Transverse colon (tissue), 4 donors: Measurements from ENCODE around the gene TNFSF11.

ENCODE experiments used
- EP300 ChIP-seq: sonication (generic); formaldehyde crosslinking; IDR thresholded peaks from one replicate; pipeline ENCODE4 v1.6.1; 2017; ENCODE audit warnings: antibody characterized with exemption, low read depth
- POLR2A ChIP-seq: fragments of 450-650 bp; IDR thresholded peaks from one replicate; pipeline ENCODE4 v1.6.1; 2016; ENCODE audit warnings: antibody characterized with exemption, mild to moderate bottlenecking, moderate library complexity
- POLR2AphosphoS5 ChIP-seq, 3 donors: sonication (generic); formaldehyde crosslinking; IDR thresholded peaks; one replicate each; pipeline ENCODE4 v1.6.1; 2016; ENCODE audit warnings: antibody characterized with exemption in 3 of 3
- TF ChIP-seq, protein P1 (sequence below), 5 experiments: fragments of 200-600 bp in 3 of 5; fragments of 450-650 bp in 2 of 5; sonication (generic) in 3 of 5; IDR thresholded peaks; 1 replicate in 2 of 5; 2 replicates in 3 of 5; pipeline ENCODE4 v1.5.1; 2016 to 2017; ENCODE audit warnings: antibody characterized with exemption in 5 of 5, inconsistent platforms in 3 of 5, mild to moderate bottlenecking in 2 of 5, moderate library complexity in 1 of 5

DNA sequence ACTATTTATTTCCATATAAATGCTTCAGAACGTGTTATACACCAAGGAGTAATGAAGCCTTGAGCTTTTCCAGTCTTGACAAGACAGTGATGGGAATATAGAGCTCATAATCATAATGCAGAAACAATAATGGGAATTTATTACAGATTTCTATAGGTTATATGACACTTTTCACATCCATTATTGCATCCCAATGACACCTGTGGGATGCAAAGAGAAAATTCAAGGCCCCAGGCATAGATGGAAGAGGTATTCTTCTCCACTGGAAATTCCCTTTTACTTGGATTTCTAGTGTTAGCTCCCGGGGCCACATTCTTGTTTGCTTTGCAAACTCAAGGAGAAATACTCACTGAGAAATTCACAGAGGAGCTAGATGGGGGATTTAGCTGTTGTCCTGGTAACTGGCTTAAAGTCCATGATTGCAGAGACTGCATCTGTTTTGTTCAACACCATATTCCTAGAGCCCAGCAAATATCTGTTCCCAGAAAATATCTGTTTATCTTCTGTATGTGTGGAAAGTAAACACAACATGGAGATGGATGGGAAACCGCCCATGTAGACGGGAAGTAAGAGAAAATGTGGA lies 30.6 kb upstream of the TNFSF11 start:
- TF ChIP-seq, protein P1, sequence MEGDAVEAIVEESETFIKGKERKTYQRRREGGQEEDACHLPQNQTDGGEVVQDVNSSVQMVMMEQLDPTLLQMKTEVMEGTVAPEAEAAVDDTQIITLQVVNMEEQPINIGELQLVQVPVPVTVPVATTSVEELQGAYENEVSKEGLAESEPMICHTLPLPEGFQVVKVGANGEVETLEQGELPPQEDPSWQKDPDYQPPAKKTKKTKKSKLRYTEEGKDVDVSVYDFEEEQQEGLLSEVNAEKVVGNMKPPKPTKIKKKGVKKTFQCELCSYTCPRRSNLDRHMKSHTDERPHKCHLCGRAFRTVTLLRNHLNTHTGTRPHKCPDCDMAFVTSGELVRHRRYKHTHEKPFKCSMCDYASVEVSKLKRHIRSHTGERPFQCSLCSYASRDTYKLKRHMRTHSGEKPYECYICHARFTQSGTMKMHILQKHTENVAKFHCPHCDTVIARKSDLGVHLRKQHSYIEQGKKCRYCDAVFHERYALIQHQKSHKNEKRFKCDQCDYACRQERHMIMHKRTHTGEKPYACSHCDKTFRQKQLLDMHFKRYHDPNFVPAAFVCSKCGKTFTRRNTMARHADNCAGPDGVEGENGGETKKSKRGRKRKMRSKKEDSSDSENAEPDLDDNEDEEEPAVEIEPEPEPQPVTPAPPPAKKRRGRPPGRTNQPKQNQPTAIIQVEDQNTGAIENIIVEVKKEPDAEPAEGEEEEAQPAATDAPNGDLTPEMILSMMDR (IDR thresholded peaks at IDR 0.05): no peak
- TF ChIP-seq EP300 (no peak), POLR2A (no peak), POLR2AphosphoS5 (IDR thresholded peaks at IDR 0.05) (no peak)
